ENCODE measurements around the gene CEP19.

The CEP19 gene

DNA sequence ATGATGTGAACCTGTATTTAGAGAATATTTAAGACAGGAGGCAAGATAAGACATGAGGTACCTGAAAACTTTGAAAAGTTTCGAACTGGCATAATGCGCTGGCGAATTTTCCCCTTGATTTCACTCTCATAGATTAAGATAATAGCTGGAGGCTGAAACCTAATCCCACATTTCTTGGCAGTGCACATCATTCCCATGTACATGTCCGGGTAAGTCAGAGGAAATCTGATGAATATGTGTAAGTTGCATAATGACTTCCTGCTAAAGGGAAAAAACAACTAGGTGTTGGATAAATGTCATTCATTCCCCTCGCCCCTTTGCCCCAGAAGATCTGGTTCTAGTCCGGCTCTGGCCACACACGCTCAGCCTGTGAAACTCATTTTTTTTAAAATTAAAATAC is 3.6 kb downstream of the CEP19 start:
- DNase-seq: no peak

GRCh38 chr3:196707566-196707965 is 4.5 kb downstream of the CEP19 start:
- no peak for DNase-seq

DNA sequence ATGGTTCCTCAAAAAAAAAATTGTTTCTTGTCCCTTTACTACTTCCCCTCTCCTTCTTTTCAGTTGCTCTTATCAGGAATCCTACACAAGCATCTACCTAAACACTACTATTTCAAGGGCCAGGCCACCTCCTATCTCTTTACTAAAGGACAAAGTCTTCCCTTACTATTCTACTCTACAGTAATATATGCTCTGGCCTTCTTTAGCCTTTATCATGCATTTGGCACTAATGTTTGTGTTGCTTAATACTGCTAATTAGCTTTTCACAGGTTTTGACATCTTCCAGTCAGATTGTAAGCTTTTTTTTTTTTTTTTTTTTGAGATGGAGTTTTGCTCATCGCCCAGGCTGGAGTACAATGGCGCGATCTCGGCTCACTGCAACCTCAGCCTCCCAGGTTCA is 5.3 kb downstream of the CEP19 start:
- no peak for DNase-seq

GRCh38 chr3:196706327-196706726 is 5.7 kb downstream of the CEP19 start:
- DNase-seq: no peak

DNA sequence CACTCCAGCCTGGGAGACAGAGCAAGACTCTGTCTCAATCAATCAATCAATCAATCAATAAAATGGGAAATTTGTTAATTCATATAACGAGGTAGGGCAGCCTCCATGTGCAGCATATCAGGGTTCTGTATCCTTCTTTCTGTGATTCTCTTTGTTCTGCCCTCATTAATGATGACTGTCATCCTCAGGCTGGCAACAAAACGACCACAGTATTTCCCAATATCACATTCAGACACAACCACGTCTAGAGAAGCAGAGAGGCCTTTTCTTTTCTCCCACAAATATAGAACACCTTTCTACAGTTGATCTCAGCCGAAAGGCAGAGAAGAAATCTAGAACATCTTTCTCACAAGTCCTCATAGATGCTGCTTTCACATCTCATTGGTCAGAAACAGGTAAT is 11.2 kb downstream of the CEP19 start:
- no peak for DNase-seq

DNA sequence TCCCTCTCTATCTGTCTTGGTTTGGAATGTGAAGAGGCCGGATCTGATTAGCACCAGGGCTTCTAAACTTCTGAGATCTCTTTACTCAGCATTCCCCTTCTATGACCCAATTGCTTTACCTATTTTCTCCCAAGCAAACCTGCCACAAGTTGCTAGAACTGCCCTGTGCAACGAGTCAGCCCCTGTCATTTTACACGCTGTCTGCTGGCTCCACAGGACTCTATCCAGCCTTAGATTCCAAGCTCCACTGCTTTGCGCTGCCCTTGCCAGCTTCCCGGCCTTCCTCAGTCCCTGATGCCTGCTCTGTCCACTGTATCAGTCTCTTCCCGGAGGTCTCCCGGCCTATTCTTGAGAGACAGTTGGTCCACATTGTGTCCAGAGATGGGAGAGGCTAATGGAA is 12.3 kb downstream of the CEP19 start:
- no peak for DNase-seq

DNA sequence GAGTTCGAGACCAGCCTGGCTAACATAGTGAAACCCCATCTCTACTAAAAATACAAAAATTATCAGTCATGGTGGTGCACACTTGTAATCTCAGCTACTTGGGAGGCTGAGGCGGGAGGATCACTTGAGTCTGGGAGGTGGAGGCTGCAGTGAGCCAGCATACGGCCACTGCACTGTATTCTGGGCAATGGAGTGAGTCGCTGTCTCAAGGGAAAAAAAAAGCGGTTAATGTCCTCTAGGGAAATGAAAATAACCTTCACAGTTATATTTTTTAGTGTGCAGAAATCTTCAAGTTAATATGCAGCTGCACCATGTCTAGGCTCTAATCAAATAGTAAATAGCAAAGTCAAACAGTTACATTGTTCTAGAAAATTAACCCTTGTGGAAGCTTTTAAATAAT is 14.8 kb downstream of the CEP19 start:
- no peak for DNase-seq

DNA sequence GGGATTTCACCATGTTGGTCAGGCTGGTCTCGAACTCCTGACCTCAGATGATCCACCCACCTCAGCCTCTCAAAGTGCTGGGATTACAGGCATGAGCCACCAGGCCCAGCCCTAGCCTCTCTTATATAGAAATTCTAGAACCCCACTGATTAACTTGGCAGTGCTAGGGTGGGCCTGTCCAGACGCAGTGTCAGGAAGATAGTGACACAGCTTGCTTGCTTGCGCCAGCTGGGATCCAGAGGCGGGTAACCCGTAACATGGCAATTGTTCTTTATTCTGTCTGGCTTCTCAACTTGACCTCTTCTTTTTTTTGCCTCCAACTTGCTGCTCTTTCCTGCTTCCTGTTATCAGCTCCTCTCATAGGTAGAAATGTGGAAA is 16.2 kb downstream of the CEP19 start:
- DNase-seq: no peak

DNA sequence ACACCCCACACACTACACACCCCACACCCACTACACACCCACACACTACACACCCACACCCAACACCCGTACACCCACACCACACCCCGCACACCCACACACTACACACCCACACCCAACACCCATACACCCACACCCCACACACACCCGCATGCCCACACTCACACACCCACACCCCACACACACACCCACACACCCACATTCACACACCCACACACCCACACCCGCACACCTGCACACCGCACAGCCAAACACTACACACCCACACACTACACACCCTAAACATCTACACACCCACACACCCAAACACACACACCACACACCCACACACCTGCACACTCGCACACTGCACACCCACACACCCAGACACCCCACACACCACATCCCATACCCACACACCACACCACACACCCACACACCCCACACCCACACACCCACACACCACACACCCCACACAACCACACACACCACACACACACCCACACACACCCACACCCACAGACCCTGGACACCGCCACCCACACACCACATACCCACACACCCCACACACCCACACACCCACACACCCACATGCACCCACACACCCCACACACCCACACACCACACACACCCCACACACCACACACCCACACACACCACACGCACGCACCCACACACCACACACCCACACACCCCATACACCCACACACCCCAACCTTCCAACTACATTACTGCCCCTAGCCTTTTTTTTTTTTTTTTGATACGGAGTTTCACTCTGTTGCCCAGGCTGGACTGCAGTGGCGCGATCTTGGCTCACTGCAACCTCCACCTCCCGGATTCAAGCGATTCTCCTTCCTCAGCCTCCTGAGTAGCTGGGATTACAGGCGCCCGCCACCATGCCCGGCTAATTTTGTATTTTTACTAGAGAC is 16.9 kb downstream of the CEP19 start:
- DNase-seq: no peak

DNA sequence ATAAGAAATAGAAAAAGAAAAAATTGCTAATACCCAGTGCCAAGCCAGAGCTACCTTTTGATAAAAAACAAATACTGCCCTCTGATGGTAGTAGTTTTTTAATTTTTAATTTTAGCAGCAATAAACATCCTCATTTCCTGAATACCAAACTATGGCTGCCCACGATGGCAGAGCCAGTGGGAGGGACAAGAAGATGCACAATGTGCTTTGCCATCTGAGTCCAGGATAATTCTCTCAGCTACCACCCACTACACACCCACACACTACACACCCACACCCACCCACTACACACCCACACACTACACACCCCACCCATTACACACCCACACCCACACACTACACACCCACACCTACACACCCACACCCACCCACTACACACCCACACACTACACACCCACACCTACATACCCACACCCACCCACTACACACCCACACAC is 17.8 kb downstream of the CEP19 start:
- peak in 1 of 2 experiments; percentile 28 for DNase-seq

GRCh38 chr3:196691386-196691785 is 20.7 kb downstream of the CEP19 start:
- no peak for DNase-seq

GRCh38 chr3:196689941-196690660 is 21.9 kb downstream of the CEP19 start:
- no peak for DNase-seq

- DNase-seq: no peak
These were observed 23.7 kb downstream of the CEP19 start for GRCh38 chr3:196688349-196688748.

DNA sequence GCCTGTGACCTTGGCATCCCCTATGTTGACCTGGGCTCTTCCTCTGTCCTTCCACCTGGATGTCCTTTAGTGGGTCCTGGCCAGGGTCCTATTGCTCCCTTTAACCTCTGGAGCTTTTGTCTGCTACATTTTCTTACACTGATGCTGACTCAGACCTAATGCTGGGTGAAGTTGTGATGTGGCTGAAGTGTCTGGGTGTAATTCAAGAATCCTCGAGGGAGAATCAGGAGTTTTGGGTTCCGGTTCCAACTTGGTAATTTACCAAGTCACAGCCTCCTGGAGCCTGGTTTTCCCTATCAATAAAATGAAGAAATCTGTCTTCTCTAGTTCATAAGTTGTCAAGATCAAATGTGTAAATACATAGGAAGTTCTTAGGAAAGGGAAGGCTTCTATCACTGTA is 25.6 kb downstream of the CEP19 start:
- DNase-seq: no peak

DNA sequence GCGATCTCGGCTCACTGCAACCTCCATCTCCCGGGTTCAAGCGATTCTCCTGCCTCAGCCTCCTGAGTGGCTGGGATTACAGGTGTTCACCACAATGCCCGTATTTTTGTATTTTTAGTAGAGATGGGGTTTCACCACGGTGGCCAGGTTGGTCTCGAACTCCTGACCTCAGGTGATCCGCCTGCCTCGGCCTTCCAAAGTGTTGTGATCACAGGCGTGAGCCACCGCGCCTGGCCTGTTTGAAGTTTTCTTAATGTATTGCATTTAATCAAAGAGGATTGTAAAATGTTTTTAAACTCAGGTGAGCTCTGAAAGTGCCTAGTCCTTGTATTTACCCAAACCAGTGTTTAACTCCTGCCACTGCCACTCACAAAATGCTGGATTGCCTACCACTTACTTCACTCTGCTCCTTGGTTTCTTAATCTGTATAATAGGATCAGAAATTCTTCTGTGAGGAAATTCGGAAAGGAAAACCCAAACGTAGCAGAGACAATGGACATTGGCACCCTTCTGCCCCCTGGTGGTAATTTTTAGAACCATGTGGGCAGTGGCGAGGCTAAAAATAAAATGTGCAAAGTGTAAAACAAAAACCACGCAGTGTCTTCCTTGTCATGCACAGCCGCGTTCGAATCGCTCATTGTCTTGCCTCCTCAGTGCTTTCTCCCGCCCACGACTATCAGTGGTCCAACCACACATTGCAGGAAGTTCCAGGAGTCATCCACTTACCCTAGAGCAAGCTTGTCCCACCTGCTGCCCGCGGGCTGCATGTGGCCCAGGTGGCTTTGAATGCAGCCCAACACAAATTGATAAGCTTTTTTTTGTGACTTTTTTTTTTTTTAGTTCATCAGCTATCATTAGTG is 27.3 kb downstream of the CEP19 start:
- peak; percentile 31 to 64 for DNase-seq

GRCh38 chr3:196677931-196678330 is 34.1 kb downstream of the CEP19 start:
- DNase-seq: no peak

GRCh38 chr3:196677353-196677752 is 34.7 kb downstream of the CEP19 start:
- no peak for DNase-seq

DNA sequence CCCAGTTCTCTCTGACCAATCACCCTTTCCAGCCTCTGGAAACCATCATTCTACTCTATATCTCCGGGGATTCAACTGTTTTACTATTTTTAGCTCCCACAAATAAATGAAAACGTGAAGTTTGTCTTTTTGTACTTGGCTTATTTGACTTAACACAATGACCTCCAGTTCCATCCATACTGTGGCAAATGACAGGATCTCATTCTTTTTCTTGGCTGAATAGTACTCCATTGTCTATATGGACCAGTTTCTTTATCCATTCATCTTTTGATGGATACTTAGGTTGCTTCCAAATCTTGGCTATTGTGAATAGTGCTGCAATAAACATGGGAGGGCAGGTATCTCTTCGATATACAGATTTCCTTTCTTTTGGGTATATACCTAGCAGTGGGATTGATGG is 38.4 kb downstream of the CEP19 start:
- DNase-seq: no peak

GRCh38 chr3:196670339-196670738 is 41.7 kb downstream of the CEP19 start:
- no peak for DNase-seq

GRCh38 chr3:196667056-196667825 is 44.8 kb downstream of the CEP19 start:
- DNase-seq: no peak

DNA sequence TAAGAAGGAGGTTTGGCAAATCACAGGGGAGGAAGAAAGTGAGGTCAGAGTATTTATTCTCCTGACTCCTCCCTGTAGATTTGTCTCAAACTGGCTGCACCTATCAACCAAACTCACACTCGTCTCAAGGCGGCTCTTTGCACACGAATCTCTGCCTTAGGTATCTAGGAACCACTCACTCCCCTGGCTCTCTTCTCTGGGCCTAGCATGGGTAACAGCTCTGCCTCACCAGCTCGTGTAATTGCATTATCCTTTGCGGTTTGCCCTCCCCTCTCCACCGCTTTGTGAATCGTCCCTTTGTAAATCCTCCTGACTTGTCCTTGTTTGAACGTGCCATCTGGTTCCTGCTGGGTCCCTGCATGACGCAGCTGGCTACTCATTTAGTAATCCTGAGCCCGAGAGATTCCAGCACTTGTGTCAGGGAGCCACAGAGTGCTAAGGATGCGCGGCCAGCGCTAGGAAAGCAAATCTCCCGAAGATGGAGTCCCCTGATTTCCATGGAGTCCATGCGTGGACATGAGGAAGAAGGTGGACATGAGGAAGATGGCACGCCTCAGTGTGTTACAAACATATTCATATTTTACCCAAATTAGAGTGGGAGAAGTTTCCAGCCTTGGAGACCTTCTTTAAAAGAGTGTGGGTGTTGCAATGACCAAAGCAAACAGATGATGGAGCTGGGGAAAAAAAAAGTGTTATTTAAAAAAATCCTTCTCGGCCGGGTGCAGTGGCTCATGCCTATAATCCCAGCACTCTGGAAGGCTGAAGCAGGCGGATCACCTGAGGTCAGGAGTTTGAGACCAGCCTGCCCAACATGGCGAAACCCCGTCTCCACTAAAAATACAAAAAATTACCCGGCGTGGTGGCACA is 45.8 kb downstream of the CEP19 start:
- peak in 1 of 2 experiments; percentile 44 for DNase-seq
